ENCODE data around the gene TCEANC.
A peak's percentile ranks its signal among the peaks of the same experiment; 100 is the strongest.
"Not testable (repeated sequence)": the region's sequence is repeated elsewhere in the genome, so short reads cannot be mapped to it uniquely, and the experiment has no call there.

The TCEANC gene

GRCh38 chrX:13646154-13646549 is 6.8 kb upstream of the TCEANC start:
- in situ Hi-C loops (cut with HindIII; ENCODE audit: low sequenced_read_pairs), result no loop called here
- peak; percentile 74 for TF ChIP-seq CTCF (IDR thresholded peaks at IDR 0.05; ENCODE audit: low read depth, low read length)
- peak; percentile 57 for DNase-seq (ENCODE audit: low read depth, low spot score)
- no peak overlapping the region for H3K4me3 ChIP-seq (ENCODE audit: low read depth, low read length)

GRCh38 chrX:13647709-13648212 is 5.2 kb upstream of the TCEANC start:
- no peak overlapping the region for H3K4me3 ChIP-seq (ENCODE audit: low read depth, low read length)
- no peak for TF ChIP-seq CTCF (IDR thresholded peaks at IDR 0.05; ENCODE audit: low read depth, low read length)
- peak; percentile 55 for DNase-seq (ENCODE audit: low read depth, low spot score)
- in situ Hi-C loops (cut with HindIII; ENCODE audit: low sequenced_read_pairs), result no loop called here

- DNase-seq (ENCODE audit: low read depth, low spot score); in situ Hi-C loops (cut with HindIII; ENCODE audit: low sequenced_read_pairs); H3K4me3 ChIP-seq (ENCODE audit: low read depth, low read length): not testable (repeated sequence)
These were observed 4.6 kb upstream of the TCEANC start for GRCh38 chrX:13648336-13648735.

GRCh38 chrX:13649838-13650237 is 3.1 kb upstream of the TCEANC start:
- peak; percentile 17 for DNase-seq (ENCODE audit: low read depth, low spot score)
- no peak overlapping the region for H3K4me3 ChIP-seq (ENCODE audit: low read depth, low read length)
- no peak for TF ChIP-seq CTCF (IDR thresholded peaks at IDR 0.05; ENCODE audit: low read depth, low read length)
- in situ Hi-C loops (cut with HindIII; ENCODE audit: low sequenced_read_pairs), result no loop called here

GRCh38 chrX:13650318-13650717 is 2.6 kb upstream of the TCEANC start:
- no peak for TF ChIP-seq CTCF (IDR thresholded peaks at IDR 0.05; ENCODE audit: low read depth, low read length)

GRCh38 chrX:13651150-13651549 is 1.8 kb upstream of the TCEANC start:
- in situ Hi-C loops (cut with HindIII; ENCODE audit: low sequenced_read_pairs), result no loop called here
- TF ChIP-seq CTCF (IDR thresholded peaks at IDR 0.05; ENCODE audit: low read depth, low read length), result no peak
- DNase-seq (ENCODE audit: low read depth, low spot score), result no peak
- no peak overlapping the region for H3K4me3 ChIP-seq (ENCODE audit: low read depth, low read length)

More at GRCh38 chrX:13650318-13650717, 2.6 kb upstream of the TCEANC start:
- no peak for DNase-seq (ENCODE audit: low read depth, low spot score)
- H3K4me3 ChIP-seq (ENCODE audit: low read depth, low read length), result no peak overlapping the region
- in situ Hi-C loops (cut with HindIII; ENCODE audit: low sequenced_read_pairs), result no loop called here

GRCh38 chrX:13652287-13652793 is 601 bp upstream of the TCEANC start:
- in situ Hi-C loops (cut with HindIII; ENCODE audit: low sequenced_read_pairs), result no loop called here
- DNase-seq (ENCODE audit: low read depth, low spot score), result peak; percentile 85
- TF ChIP-seq CTCF (IDR thresholded peaks at IDR 0.05; ENCODE audit: low read depth, low read length), result no peak
- H3K4me3 ChIP-seq (ENCODE audit: low read depth, low read length), result peak overlapping the region; percentile 71
